Vagina (tissue), 2 donors: Measurements from ENCODE around the gene IQCN. TPM values are rescaled to one million over a fixed set of nuclear protein-coding genes. Genes with fewer than 3 reads are reported as not detected.

Experiments
- DNase-seq, 2 donors: peaks; one replicate each; pipeline ENCODE4 v3.0.0-alpha.2; 2017; ENCODE audit errors: extremely low spot score in 2 of 2
- H3K27ac ChIP-seq: fragments of 200-600 bp; sonication (generic); one replicate; pipeline ENCODE4 v1.5.1; 2019
- H3K27me3 ChIP-seq: fragments of 200-600 bp; sonication (generic); one replicate; pipeline ENCODE4 v1.5.1; 2019
- H3K36me3 ChIP-seq, 2 donors: fragments of 200-600 bp; sonication (generic); one replicate each; pipeline ENCODE4 v1.5.1; 2017 to 2019
- H3K4me1 ChIP-seq: fragments of 200-600 bp; sonication (generic); one replicate; pipeline ENCODE4 v1.5.1; 2019
- H3K4me3 ChIP-seq, 2 donors: fragments of 200-600 bp; sonication (generic); 1 replicate in 1 of 2; 2 replicates in 1 of 2; pipeline ENCODE4 v1.5.1; 2016 to 2019
- H3K9me3 ChIP-seq: fragments of 200-600 bp; sonication (generic); one replicate; pipeline ENCODE4 v1.5.1; 2019
- CTCF ChIP-seq, 3 experiments: fragments of 450-650 bp in 2 of 3; fragments of 200-600 bp in 1 of 3; sonication (generic) in 1 of 3; IDR thresholded peaks; one replicate each; pipeline ENCODE4 v1.5.1; 2017 to 2019; ENCODE audit warnings: antibody characterized with exemption in 3 of 3, mild to moderate bottlenecking in 2 of 3, moderate library complexity in 2 of 3
- POLR2A ChIP-seq, 2 donors: fragments of 450-650 bp; IDR thresholded peaks; one replicate each; pipeline ENCODE4 v1.6.1; 2017; ENCODE audit warnings: antibody characterized with exemption in 2 of 2, mild to moderate bottlenecking in 2 of 2, moderate library complexity in 2 of 2
- POLR2AphosphoS5 ChIP-seq, 2 donors: sonication (generic); formaldehyde crosslinking; IDR thresholded peaks; one replicate each; pipeline ENCODE4 v1.9.0; 2017; ENCODE audit warnings: antibody characterized with exemption in 2 of 2, mild to moderate bottlenecking in 2 of 2, low read depth in 1 of 2; ENCODE audit not compliant: insufficient read depth in 1 of 2
- intact Hi-C: fragments of 100-400 bp; cut with DNase I; formaldehyde crosslinking; loops from one replicate; pipeline ENCODE4 v1.15.1; 2023
- total RNA-seq: library from RNA; depleted of rRNA; stranded (reverse); fragments of >200 nt; gene quantifications from one replicate; pipeline ENCODE4 v1.2.3, GENCODE V29; 2016

Gene IQCN
- total RNA-seq, 1 donor from 2014 or later, result 4.4 TPM

GRCh38 chr19:18320865-18321733 is 46.8 kb upstream of the IQCN start:
- Histone ChIP-seq H3K36me3 (no peaks in the 10 kb centered on the region), H3K27me3 (no peaks in the 10 kb centered on the region), H3K4me3 (no peak overlapping the region), H3K9me3 (no peaks in the 10 kb centered on the region), H3K27ac (peak overlapping the region; percentile 89), H3K4me1 (peaks cover 40% of the 10 kb centered on the region)
- intact Hi-C loops, result no loop called here
- TF ChIP-seq POLR2AphosphoS5 (IDR thresholded peaks at IDR 0.05; ENCODE audit: insufficient read depth in 1 of 2, low read depth in 1 of 2), result no peak
- no peak for TF ChIP-seq CTCF (IDR thresholded peaks at IDR 0.05)
- TF ChIP-seq POLR2A (IDR thresholded peaks at IDR 0.05), result no peak
- no peak for DNase-seq

GRCh38 chr19:18319591-18320135 is 45.4 kb upstream of the IQCN start:
- H3K36me3 ChIP-seq, result no peaks in the 10 kb centered on the region
- TF ChIP-seq CTCF (IDR thresholded peaks at IDR 0.05) (no peak), POLR2AphosphoS5 (IDR thresholded peaks at IDR 0.05; ENCODE audit: insufficient read depth in 1 of 2, low read depth in 1 of 2) (no peak), POLR2A (IDR thresholded peaks at IDR 0.05) (no peak)
- no peaks in the 10 kb centered on the region for H3K9me3 ChIP-seq
- H3K4me3 ChIP-seq, result no peak overlapping the region
- peaks cover 40% of the 10 kb centered on the region for H3K4me1 ChIP-seq
- intact Hi-C loops, result no loop called here
- no peaks in the 10 kb centered on the region for H3K27me3 ChIP-seq
- DNase-seq, result no peak
- H3K27ac ChIP-seq, result peak overlapping the region; percentile 20

GRCh38 chr19:18317961-18318800 is 43.9 kb upstream of the IQCN start:
- H3K4me3 ChIP-seq, result no peak overlapping the region
- DNase-seq, result no peak
- peaks cover 35% of the 10 kb centered on the region for H3K4me1 ChIP-seq
- no peaks in the 10 kb centered on the region for H3K36me3 ChIP-seq
- no peaks in the 10 kb centered on the region for H3K27me3 ChIP-seq
- TF ChIP-seq POLR2AphosphoS5 (IDR thresholded peaks at IDR 0.05; ENCODE audit: insufficient read depth in 1 of 2, low read depth in 1 of 2), result peak in 1 of 2 donors; percentile 45
- no peak for TF ChIP-seq POLR2A (IDR thresholded peaks at IDR 0.05)
- no peaks in the 10 kb centered on the region for H3K9me3 ChIP-seq
- peak overlapping the region; percentile 42 for H3K27ac ChIP-seq
- intact Hi-C loops, result no loop called here

GRCh38 chr19:18313398-18313797 is 39.1 kb upstream of the IQCN start:
- no peak for DNase-seq
- Histone ChIP-seq H3K9me3 (no peaks in the 10 kb centered on the region), H3K27ac (no peak overlapping the region), H3K4me1 (no peaks in the 10 kb centered on the region), H3K27me3 (no peaks in the 10 kb centered on the region), H3K36me3 (peaks cover 0 to 27% of the 10 kb centered on the region in 2 donors), H3K4me3 (no peak overlapping the region)
- TF ChIP-seq POLR2AphosphoS5 (IDR thresholded peaks at IDR 0.05; ENCODE audit: insufficient read depth in 1 of 2, low read depth in 1 of 2), result no peak
- no peak for TF ChIP-seq POLR2A (IDR thresholded peaks at IDR 0.05)
- TF ChIP-seq CTCF (IDR thresholded peaks at IDR 0.05), result no peak
- intact Hi-C loops, result no loop called here

GRCh38 chr19:18312092-18312534 is 37.9 kb upstream of the IQCN start:
- peaks cover 4% of the 10 kb centered on the region for H3K4me1 ChIP-seq
- H3K27me3 ChIP-seq, result no peaks in the 10 kb centered on the region
- no peaks in the 10 kb centered on the region for H3K9me3 ChIP-seq
- intact Hi-C loops, result no loop called here
- TF ChIP-seq CTCF (IDR thresholded peaks at IDR 0.05) (no peak), POLR2AphosphoS5 (IDR thresholded peaks at IDR 0.05; ENCODE audit: insufficient read depth in 1 of 2, low read depth in 1 of 2) (no peak), POLR2A (IDR thresholded peaks at IDR 0.05) (no peak)
- no peak overlapping the region for H3K4me3 ChIP-seq
- DNase-seq, result no peak
- H3K36me3 ChIP-seq, result peaks cover 0 to 27% of the 10 kb centered on the region in 2 donors
- no peak overlapping the region for H3K27ac ChIP-seq
